HG02852 (cell line): ENCODE data around the gene C2CD3.
"Not testable (repeated sequence)": the region's sequence is repeated elsewhere in the genome, so short reads cannot be mapped to it uniquely, and the experiment has no call there.

Experiments
- ATAC-seq: cut with Tn5 transposase; IDR thresholded peaks from one replicate; pipeline ENCODE4 v1.9.1; 2021; ENCODE audit warnings: mild to moderate bottlenecking, moderate library complexity; ENCODE audit not compliant: unreplicated experiment

The C2CD3 gene

GRCh38 chr11:74159642-74160041 lies 11.2 kb downstream of the C2CD3 start:
- ATAC-seq, result no peak

DNA sequence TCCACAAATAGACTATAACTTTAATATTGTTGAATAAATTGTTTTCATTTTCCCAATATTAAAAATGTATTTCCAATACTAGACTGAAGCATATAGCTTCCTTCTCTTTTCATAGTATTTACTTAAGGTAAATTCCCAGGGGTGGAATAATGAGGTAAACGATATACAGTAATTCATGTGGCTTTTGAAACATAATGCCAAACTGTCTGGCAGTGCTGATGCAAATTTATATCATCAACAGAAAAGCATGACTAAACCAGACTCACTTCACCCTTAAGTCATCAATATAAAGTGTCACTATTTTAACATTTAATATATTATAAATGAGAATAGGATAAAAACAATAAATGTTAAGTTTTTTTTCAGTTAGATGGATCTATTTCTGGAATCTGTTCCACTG lies 13.6 kb downstream of the C2CD3 start:
- no peak for ATAC-seq

DNA sequence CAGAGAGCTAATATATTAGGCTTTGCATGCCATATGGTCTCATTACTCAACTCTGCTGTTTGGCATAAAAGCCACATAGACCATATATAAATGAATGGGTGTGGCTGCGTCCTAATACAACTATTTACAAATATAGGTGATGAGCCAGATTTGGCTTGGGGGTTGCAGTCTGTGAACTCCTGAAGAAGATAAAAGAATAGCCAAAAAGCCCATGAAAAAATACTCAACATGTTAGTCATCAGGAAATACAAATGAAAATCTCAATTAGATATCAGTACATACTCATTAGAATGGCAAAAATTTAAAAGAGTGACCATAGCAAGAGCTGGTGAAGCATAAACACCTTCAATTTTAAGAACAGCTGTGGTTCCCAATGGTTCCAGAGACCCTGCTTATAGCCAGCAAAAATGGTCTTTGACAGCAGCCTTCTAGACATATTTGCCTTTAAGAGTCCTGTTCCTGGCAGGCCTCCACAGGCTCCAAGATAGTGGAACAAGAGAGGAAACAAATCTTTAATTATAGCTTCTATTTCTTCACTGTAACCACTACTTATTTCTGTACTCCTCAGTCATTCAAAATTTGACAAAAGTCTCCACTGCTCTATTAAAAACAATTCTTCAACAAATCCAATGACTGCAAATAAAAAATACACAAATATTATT lies 16.1 kb downstream of the C2CD3 start:
- ATAC-seq, result no peak

- ATAC-seq, result no peak
Measured at GRCh38 chr11:74153224-74153623, 17.6 kb downstream of the C2CD3 start.

GRCh38 chr11:74147199-74147929 lies 23.4 kb downstream of the C2CD3 start:
- ATAC-seq, result no peak

DNA sequence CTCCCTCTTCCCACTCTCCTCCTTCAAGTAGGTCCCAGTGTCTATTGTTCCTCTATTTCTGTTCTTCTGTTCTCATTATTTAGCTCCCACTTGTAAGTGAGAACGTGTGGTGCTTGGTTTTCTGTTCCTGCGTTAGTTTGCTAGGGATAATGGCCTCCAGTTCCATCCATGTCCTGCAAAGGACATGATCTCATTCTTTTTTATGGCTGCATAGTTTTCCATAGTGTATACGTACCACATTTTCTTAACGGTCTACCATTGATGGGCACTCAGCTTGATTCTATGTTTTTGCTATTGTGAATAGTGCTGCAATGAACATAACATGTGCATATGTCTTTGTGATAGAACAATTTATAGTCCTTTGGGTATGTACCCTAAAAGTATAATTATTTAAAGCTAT lies 26.2 kb downstream of the C2CD3 start:
- no peak for ATAC-seq

DNA sequence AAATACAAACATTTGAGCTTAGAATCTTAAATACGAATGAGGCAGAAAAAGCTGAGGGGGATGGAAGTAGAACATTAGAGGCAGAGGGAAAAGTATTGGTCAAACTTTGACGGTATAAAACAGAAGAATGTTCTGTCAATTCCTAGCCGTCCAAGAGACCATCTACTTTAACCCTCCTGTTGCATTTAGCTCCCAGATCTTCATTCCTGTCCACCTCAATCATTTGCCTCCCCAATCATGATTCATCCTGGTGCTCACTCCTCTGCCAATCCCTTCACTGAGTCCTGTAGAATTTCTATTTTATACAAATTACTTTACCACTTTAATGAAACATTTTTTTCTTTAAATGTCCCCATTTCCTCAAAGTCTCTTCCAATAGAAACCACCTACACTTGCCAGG lies 28.2 kb downstream of the C2CD3 start:
- ATAC-seq, result no peak

- no peak for ATAC-seq
Measured at GRCh38 chr11:74141908-74142307, 28.9 kb downstream of the C2CD3 start.

DNA sequence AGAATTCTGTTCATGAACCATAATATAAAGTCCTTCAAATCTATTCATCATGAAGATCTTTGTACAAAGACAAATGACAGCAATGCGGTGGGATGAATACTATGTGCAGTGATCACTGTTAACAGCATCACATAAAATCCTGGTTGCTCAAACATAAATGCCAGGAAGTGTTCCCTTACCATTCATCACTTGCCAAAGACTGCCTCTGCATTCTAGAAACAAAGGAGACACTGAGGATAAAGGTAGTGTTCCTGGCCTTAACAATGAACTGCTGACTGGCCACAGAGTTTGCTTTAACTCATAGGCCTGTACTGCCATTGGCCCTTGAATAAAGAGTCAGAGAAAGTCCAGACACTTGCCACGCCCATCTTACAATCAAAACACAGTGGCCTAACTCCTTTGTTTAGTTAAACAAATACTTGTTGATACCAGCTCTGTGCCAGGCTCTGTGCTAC lies 29.5 kb downstream of the C2CD3 start:
- no peak for ATAC-seq

DNA sequence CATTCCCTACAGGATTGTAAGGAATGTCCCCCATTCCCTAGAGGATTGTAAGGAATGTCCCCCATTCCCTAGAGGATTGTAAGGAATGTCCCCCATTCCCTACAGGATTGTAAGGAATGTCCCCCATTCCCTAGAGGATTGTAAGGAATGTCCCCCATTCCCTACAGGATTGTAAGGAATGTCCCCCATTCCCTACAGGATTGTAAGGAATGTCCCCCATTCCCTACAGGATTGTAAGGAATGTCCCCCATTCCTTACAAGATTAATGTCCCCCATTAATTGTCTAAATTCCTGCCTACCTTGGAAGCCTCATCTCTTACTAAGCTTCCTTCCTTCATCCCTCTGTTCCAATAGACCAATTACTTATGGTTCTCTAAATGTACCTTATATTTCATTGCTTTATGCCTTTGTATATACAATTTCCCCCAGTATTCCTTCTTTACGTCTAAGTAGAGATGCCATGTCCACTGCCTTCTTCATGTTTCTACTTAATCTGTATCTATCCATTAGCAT lies 30.8 kb downstream of the C2CD3 start:
- ATAC-seq, result not testable (repeated sequence)

GRCh38 chr11:74139151-74139918 lies 31.5 kb downstream of the C2CD3 start:
- no peak for ATAC-seq

DNA sequence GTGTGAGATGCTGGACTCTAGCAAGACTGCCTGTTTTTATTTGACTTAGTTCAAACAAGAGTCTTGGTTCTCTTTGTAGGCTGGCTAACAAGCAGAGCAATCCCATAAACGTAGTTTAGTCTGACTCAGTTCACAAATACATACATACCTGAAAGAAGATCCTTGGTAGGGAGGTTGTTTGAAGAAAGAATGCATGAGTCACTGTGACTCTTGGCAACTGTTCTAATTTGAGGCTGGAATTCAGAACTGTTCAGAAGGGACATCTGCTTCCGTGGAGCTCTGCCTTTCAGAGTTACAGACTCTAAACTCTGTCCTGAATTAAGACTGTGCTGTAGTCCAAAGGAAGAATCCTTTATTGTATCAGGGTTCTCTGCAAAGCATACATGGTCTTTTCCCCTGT lies 32.2 kb downstream of the C2CD3 start:
- ATAC-seq, result no peak

- no peak for ATAC-seq
Measured at GRCh38 chr11:74138021-74138420, 32.8 kb downstream of the C2CD3 start.

- ATAC-seq, result no peak
Measured at GRCh38 chr11:74135127-74135840, 35.5 kb downstream of the C2CD3 start.

- ATAC-seq, result no peak
Measured at GRCh38 chr11:74134661-74135060, 36.1 kb downstream of the C2CD3 start.

- ATAC-seq, result no peak
Measured at GRCh38 chr11:74133436-74133835, 37.4 kb downstream of the C2CD3 start.

GRCh38 chr11:74132833-74133232 lies 38.0 kb downstream of the C2CD3 start:
- no peak for ATAC-seq

DNA sequence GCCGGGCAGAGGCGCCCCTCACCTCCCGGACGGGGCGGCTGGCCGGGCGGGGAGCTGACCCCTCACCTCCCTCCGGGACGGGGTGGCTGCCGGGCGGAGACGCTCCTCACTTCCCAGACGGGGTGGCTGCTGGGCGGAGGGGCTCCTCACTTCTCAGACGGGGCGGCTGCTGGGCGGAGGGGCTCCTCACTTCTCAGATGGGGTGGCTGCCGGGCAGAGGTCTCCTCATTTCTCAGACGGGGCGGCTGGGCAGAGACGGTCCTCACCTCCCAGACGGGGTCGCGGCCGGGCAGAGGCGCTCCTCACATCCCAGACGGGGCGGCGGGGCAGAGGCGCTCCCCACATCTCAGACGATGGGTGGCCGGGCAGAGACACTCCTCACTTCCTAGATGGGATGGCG lies 41.7 kb downstream of the C2CD3 start:
- not testable (repeated sequence) for ATAC-seq

- ATAC-seq, result no peak
Measured at GRCh38 chr11:74123008-74123448, 47.8 kb downstream of the C2CD3 start.

DNA sequence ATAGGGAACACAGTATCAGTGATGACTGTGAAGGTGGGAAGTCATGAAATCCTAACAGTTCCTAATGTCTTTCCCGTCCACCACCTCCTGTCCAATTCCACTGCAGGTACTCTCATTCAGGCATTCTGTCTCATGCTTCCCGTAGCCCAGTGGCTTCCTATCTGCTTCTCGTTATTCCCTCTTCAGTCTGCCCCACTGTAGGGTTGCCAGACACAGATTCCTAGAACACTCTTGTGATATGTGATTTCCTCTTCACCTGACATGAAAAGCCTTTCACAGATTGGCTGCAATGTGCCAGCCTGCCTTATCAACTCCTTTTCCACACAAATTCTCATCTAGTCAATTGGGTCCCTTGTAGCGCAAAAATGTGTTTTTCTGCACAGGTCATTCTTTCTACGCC lies 49.0 kb downstream of the C2CD3 start:
- no peak for ATAC-seq
